ENCODE measurements around the gene PPP1R1C. TPM values are rescaled to one million over a fixed set of nuclear protein-coding genes. Genes with fewer than 3 reads are reported as not detected.

Gene PPP1R1C
- polyA plus RNA-seq, 6 donors from 2014 or later, result not detected

GRCh38 chr2:181978351-181979150 is 7.1 kb upstream of the PPP1R1C start:
- Mint-ChIP-seq H3K27ac (no peak overlapping the region), H3K4me1 (no peaks in the 10 kb centered on the region), H3K27me3 (peaks cover 0 to 9% (median 8%) of the 10 kb centered on the region in 3 donors), H3K4me3 (no peak overlapping the region), H3K9me3 (peaks cover 0 to 2% (median 0%) of the 10 kb centered on the region in 7 donors), H3K36me3 (no peaks in the 10 kb centered on the region)
- no peak for ATAC-seq (ENCODE audit: low read depth in 2 of 2)
- no peak for DNase-seq

GRCh38 chr2:181984060-181984459 is 1.6 kb upstream of the PPP1R1C start:
- Mint-ChIP-seq H3K36me3 (no peaks in the 10 kb centered on the region), H3K4me1 (no peaks in the 10 kb centered on the region), H3K9me3 (peaks cover 0 to 2% (median 0%) of the 10 kb centered on the region in 7 donors), H3K27me3 (no peaks in the 10 kb centered on the region), H3K4me3 (no peak overlapping the region), H3K27ac (no peak overlapping the region)
- ATAC-seq (ENCODE audit: low read depth in 2 of 2), result no peak
- no peak for DNase-seq

GRCh38 chr2:181984814-181985631 is 630 bp upstream of the PPP1R1C start:
- DNase-seq, result no peak
- H3K36me3 Mint-ChIP-seq, result no peaks in the 10 kb centered on the region
- no peaks in the 10 kb centered on the region for H3K27me3 Mint-ChIP-seq
- H3K9me3 Mint-ChIP-seq, result peaks cover 0 to 2% (median 0%) of the 10 kb centered on the region in 7 donors
- H3K4me1 Mint-ChIP-seq, result peaks cover 0 to under 1% (median 0%) of the 10 kb centered on the region in 3 donors
- no peak overlapping the region for H3K4me3 Mint-ChIP-seq
- no peak for ATAC-seq (ENCODE audit: low read depth in 2 of 2)
- H3K27ac Mint-ChIP-seq, result no peak overlapping the region

GRCh38 chr2:181988154-181988924 is 2.7 kb downstream of the PPP1R1C start:
- Mint-ChIP-seq H3K4me1 (peaks cover 10 to 19% (median 14%) of the 10 kb centered on the region in 3 donors), H3K36me3 (no peaks in the 10 kb centered on the region), H3K9me3 (no peaks in the 10 kb centered on the region), H3K27ac (no peak overlapping the region), H3K4me3 (no peak overlapping the region), H3K27me3 (no peaks in the 10 kb centered on the region)
- ATAC-seq (ENCODE audit: low read depth in 2 of 2) (no peak), DNase-seq (no peak)

GRCh38 chr2:181989099-181989498 is 3.4 kb downstream of the PPP1R1C start:
- H3K4me1 Mint-ChIP-seq, result peaks cover 10 to 19% (median 14%) of the 10 kb centered on the region in 3 donors
- H3K4me3 Mint-ChIP-seq, result no peak overlapping the region
- H3K27me3 Mint-ChIP-seq, result no peaks in the 10 kb centered on the region
- no peaks in the 10 kb centered on the region for H3K36me3 Mint-ChIP-seq
- H3K27ac Mint-ChIP-seq, result no peak overlapping the region
- no peaks in the 10 kb centered on the region for H3K9me3 Mint-ChIP-seq
- DNase-seq (no peak), ATAC-seq (ENCODE audit: low read depth in 2 of 2) (no peak)

GRCh38 chr2:181991171-181991885 is 5.7 kb downstream of the PPP1R1C start:
- Mint-ChIP-seq H3K9me3 (no peaks in the 10 kb centered on the region), H3K4me3 (no peak overlapping the region), H3K27ac (peak overlapping the region in 3 of 6 donors; percentile 6 to 47 (median 7)), H3K27me3 (no peaks in the 10 kb centered on the region), H3K36me3 (no peaks in the 10 kb centered on the region), H3K4me1 (peaks cover 10 to 19% (median 14%) of the 10 kb centered on the region in 3 donors)
- DNase-seq (peak; percentile 14), ATAC-seq (ENCODE audit: low read depth in 2 of 2) (peak; percentile 91 to 94)

GRCh38 chr2:181992776-181993175 is 7.1 kb downstream of the PPP1R1C start:
- Mint-ChIP-seq H3K36me3 (no peaks in the 10 kb centered on the region), H3K4me3 (no peak overlapping the region), H3K27me3 (no peaks in the 10 kb centered on the region), H3K27ac (no peak overlapping the region), H3K9me3 (no peaks in the 10 kb centered on the region), H3K4me1 (peaks cover 10 to 19% (median 14%) of the 10 kb centered on the region in 3 donors)
- ATAC-seq (ENCODE audit: low read depth in 2 of 2), result no peak
- DNase-seq, result no peak

- ATAC-seq (ENCODE audit: low read depth in 2 of 2) (no peak), DNase-seq (no peak)
- H3K27ac Mint-ChIP-seq, result no peak overlapping the region
- peaks cover 10 to 16% (median 14%) of the 10 kb centered on the region in 3 donors for H3K4me1 Mint-ChIP-seq
- H3K9me3 Mint-ChIP-seq, result no peaks in the 10 kb centered on the region
- H3K36me3 Mint-ChIP-seq, result no peaks in the 10 kb centered on the region
- H3K27me3 Mint-ChIP-seq, result no peaks in the 10 kb centered on the region
- no peak overlapping the region for H3K4me3 Mint-ChIP-seq
These were observed 9.6 kb downstream of the PPP1R1C start for GRCh38 chr2:181995289-181995688.

- Mint-ChIP-seq H3K27ac (peak overlapping the region in 1 of 6 donors; percentile 1), H3K4me1 (peaks cover 0 to 1% (median 0%) of the 10 kb centered on the region in 3 donors), H3K36me3 (no peaks in the 10 kb centered on the region), H3K9me3 (no peaks in the 10 kb centered on the region), H3K27me3 (no peaks in the 10 kb centered on the region), H3K4me3 (no peak overlapping the region)
- ATAC-seq (ENCODE audit: low read depth in 2 of 2) (no peak), DNase-seq (no peak)
These were observed 12.6 kb downstream of the PPP1R1C start for GRCh38 chr2:181998041-181998835.

- Mint-ChIP-seq H3K27me3 (peaks cover 0 to 2% (median 0%) of the 10 kb centered on the region in 3 donors), H3K9me3 (peaks cover 0 to under 1% (median 0%) of the 10 kb centered on the region in 7 donors), H3K27ac (no peak overlapping the region), H3K4me1 (no peaks in the 10 kb centered on the region), H3K36me3 (no peaks in the 10 kb centered on the region), H3K4me3 (no peak overlapping the region)
- ATAC-seq (ENCODE audit: low read depth in 2 of 2), result no peak
- no peak for DNase-seq
These were observed 13.4 kb downstream of the PPP1R1C start for GRCh38 chr2:181998891-181999654.

GRCh38 chr2:181999911-182000310 is 14.3 kb downstream of the PPP1R1C start:
- ATAC-seq (ENCODE audit: low read depth in 2 of 2) (no peak), DNase-seq (no peak)
- no peaks in the 10 kb centered on the region for H3K4me1 Mint-ChIP-seq
- H3K36me3 Mint-ChIP-seq, result no peaks in the 10 kb centered on the region
- peaks cover 0 to 10% (median 0%) of the 10 kb centered on the region in 3 donors for H3K27me3 Mint-ChIP-seq
- H3K27ac Mint-ChIP-seq, result peak overlapping the region in 1 of 6 donors; percentile 2
- H3K9me3 Mint-ChIP-seq, result peaks cover 0 to 5% (median 0%) of the 10 kb centered on the region in 7 donors
- no peak overlapping the region for H3K4me3 Mint-ChIP-seq

Data from naive B cell (primary cell).